ENCODE measurements around the gene SGCE. TPM values are rescaled to one million over a fixed set of nuclear protein-coding genes. Genes with fewer than 3 reads are reported as not detected.

The SGCE gene
- total and polyA plus RNA-seq, 7 experiments from 2014 or later = 0.08 to 0.78 (median 0.19) TPM; not detected in 2

- no peaks in the 10 kb centered on the region for H3K4me1 Mint-ChIP-seq
- H3K4me3 Mint-ChIP-seq = no peak overlapping the region
- ATAC-seq (no peak), DNase-seq (no peak)
- H3K4me1 ChIP-seq (ENCODE audit: control insufficient read depth in 2 of 2, insufficient read depth in 2 of 2, low read length in 2 of 2) = no peaks in the 10 kb centered on the region
- no peak overlapping the region for H3K4me3 ChIP-seq (ENCODE audit: low read length)
- peaks cover 22 to 78% (median 70%) of the 10 kb centered on the region in 5 donors for H3K36me3 Mint-ChIP-seq
- intact Hi-C loops (cut with micrococcal nuclease) = no loop called here
- H3K36me3 ChIP-seq (ENCODE audit: control insufficient read depth in 2 of 3, insufficient read depth in 3 of 3, low read length in 3 of 3) = peaks cover 0 to 10% (median 0%) of the 10 kb centered on the region in 3 experiments
- H3K27me3 ChIP-seq (ENCODE audit: control insufficient read depth in 2 of 2, insufficient read depth in 2 of 2, low read length in 2 of 2) = no peaks in the 10 kb centered on the region
- CTCF ChIA-PET = no interaction called here
- H3K9me3 ChIP-seq (ENCODE audit: control insufficient read depth in 2 of 3, low read length in 3 of 3) = no peaks in the 10 kb centered on the region
- no peak overlapping the region for H3K27ac Mint-ChIP-seq
- POLR2A ChIA-PET = no interaction called here
- H3K27ac ChIP-seq (ENCODE audit: low read depth, low read length) = no peak overlapping the region
- peaks cover 10 to 28% (median 17%) of the 10 kb centered on the region in 11 donors for H3K9me3 Mint-ChIP-seq
- no peaks in the 10 kb centered on the region for H3K27me3 Mint-ChIP-seq
Measured at GRCh38 chr7:94579470-94579869, 76.5 kb downstream of the SGCE start.

GRCh38 chr7:94578614-94579013, 77.3 kb downstream of the SGCE start:
- ChIA-PET POLR2A (no interaction called here), CTCF (no interaction called here)
- ATAC-seq = no peak
- H3K36me3 ChIP-seq (ENCODE audit: control insufficient read depth in 2 of 3, insufficient read depth in 3 of 3, low read length in 3 of 3) = peaks cover 0 to 10% (median 0%) of the 10 kb centered on the region in 3 experiments
- H3K9me3 Mint-ChIP-seq = peaks cover 12 to 36% (median 22%) of the 10 kb centered on the region in 11 donors
- H3K4me3 ChIP-seq (ENCODE audit: low read length) = no peak overlapping the region
- intact Hi-C loops (cut with micrococcal nuclease) = no loop called here
- H3K27me3 ChIP-seq (ENCODE audit: control insufficient read depth in 2 of 2, insufficient read depth in 2 of 2, low read length in 2 of 2) = no peaks in the 10 kb centered on the region
- H3K4me3 Mint-ChIP-seq = no peak overlapping the region
- H3K27me3 Mint-ChIP-seq = no peaks in the 10 kb centered on the region
- no peaks in the 10 kb centered on the region for H3K9me3 ChIP-seq (ENCODE audit: control insufficient read depth in 2 of 3, low read length in 3 of 3)
- no peak for DNase-seq
- H3K4me1 ChIP-seq (ENCODE audit: control insufficient read depth in 2 of 2, insufficient read depth in 2 of 2, low read length in 2 of 2) = no peaks in the 10 kb centered on the region
- no peak overlapping the region for H3K27ac ChIP-seq (ENCODE audit: low read depth, low read length)
- H3K27ac Mint-ChIP-seq = peak overlapping the region in 1 of 9 donors; percentile 41
- no peaks in the 10 kb centered on the region for H3K4me1 Mint-ChIP-seq
- H3K36me3 Mint-ChIP-seq = peaks cover 22 to 86% (median 78%) of the 10 kb centered on the region in 5 donors

GRCh38 chr7:94577357-94577756, 78.6 kb downstream of the SGCE start:
- Mint-ChIP-seq H3K36me3 (peaks cover 24 to 94% (median 86%) of the 10 kb centered on the region in 5 donors), H3K4me1 (no peaks in the 10 kb centered on the region), H3K4me3 (no peak overlapping the region), H3K9me3 (peaks cover 12 to 46% (median 26%) of the 10 kb centered on the region in 11 donors), H3K27ac (no peak overlapping the region), H3K27me3 (no peaks in the 10 kb centered on the region)
- no peak overlapping the region for H3K27ac ChIP-seq (ENCODE audit: low read depth, low read length)
- DNase-seq (no peak), ATAC-seq (no peak)
- no peaks in the 10 kb centered on the region for H3K27me3 ChIP-seq (ENCODE audit: control insufficient read depth in 2 of 2, insufficient read depth in 2 of 2, low read length in 2 of 2)
- intact Hi-C loops (cut with micrococcal nuclease) = no loop called here
- no peak overlapping the region for H3K4me3 ChIP-seq (ENCODE audit: low read length)
- peaks cover 0 to 10% (median 0%) of the 10 kb centered on the region in 3 experiments for H3K36me3 ChIP-seq (ENCODE audit: control insufficient read depth in 2 of 3, insufficient read depth in 3 of 3, low read length in 3 of 3)
- CTCF ChIA-PET = no interaction called here
- no peaks in the 10 kb centered on the region for H3K9me3 ChIP-seq (ENCODE audit: control insufficient read depth in 2 of 3, low read length in 3 of 3)
- POLR2A ChIA-PET = no interaction called here
- H3K4me1 ChIP-seq (ENCODE audit: control insufficient read depth in 2 of 2, insufficient read depth in 2 of 2, low read length in 2 of 2) = no peaks in the 10 kb centered on the region

GRCh38 chr7:94576316-94576715, 79.6 kb downstream of the SGCE start:
- intact Hi-C loops (cut with micrococcal nuclease) = no loop called here
- peaks cover 25 to 97% (median 90%) of the 10 kb centered on the region in 5 donors for H3K36me3 Mint-ChIP-seq

GRCh38 chr7:94575646-94576045, 80.3 kb downstream of the SGCE start:
- Histone ChIP-seq H3K27me3 (ENCODE audit: control insufficient read depth in 2 of 2, insufficient read depth in 2 of 2, low read length in 2 of 2) (no peaks in the 10 kb centered on the region), H3K9me3 (ENCODE audit: control insufficient read depth in 2 of 3, low read length in 3 of 3) (no peaks in the 10 kb centered on the region), H3K36me3 (ENCODE audit: control insufficient read depth in 2 of 3, insufficient read depth in 3 of 3, low read length in 3 of 3) (peaks cover 0 to 10% (median 0%) of the 10 kb centered on the region in 3 experiments), H3K27ac (ENCODE audit: low read depth, low read length) (no peak overlapping the region), H3K4me3 (ENCODE audit: low read length) (no peak overlapping the region), H3K4me1 (ENCODE audit: control insufficient read depth in 2 of 2, insufficient read depth in 2 of 2, low read length in 2 of 2) (no peaks in the 10 kb centered on the region)
- no peak overlapping the region for H3K27ac Mint-ChIP-seq
- H3K4me1 Mint-ChIP-seq = no peaks in the 10 kb centered on the region
- intact Hi-C loops (cut with micrococcal nuclease) = no loop called here
- ChIA-PET POLR2A (no interaction called here), CTCF (no interaction called here)
- H3K36me3 Mint-ChIP-seq = peaks cover 27 to 96% (median 89%) of the 10 kb centered on the region in 5 donors
- H3K4me3 Mint-ChIP-seq = no peak overlapping the region
- DNase-seq (no peak), ATAC-seq (no peak)
- H3K27me3 Mint-ChIP-seq = no peaks in the 10 kb centered on the region
- peaks cover 7 to 56% (median 24%) of the 10 kb centered on the region in 11 donors for H3K9me3 Mint-ChIP-seq

More at GRCh38 chr7:94576316-94576715, 79.6 kb downstream of the SGCE start:
- no peak overlapping the region for H3K4me3 ChIP-seq (ENCODE audit: low read length)
- ChIA-PET POLR2A (no interaction called here), CTCF (no interaction called here)
- peaks cover 0 to 10% (median 0%) of the 10 kb centered on the region in 3 experiments for H3K36me3 ChIP-seq (ENCODE audit: control insufficient read depth in 2 of 3, insufficient read depth in 3 of 3, low read length in 3 of 3)
- no peaks in the 10 kb centered on the region for H3K4me1 ChIP-seq (ENCODE audit: control insufficient read depth in 2 of 2, insufficient read depth in 2 of 2, low read length in 2 of 2)
- H3K27me3 ChIP-seq (ENCODE audit: control insufficient read depth in 2 of 2, insufficient read depth in 2 of 2, low read length in 2 of 2) = no peaks in the 10 kb centered on the region
- H3K27ac ChIP-seq (ENCODE audit: low read depth, low read length) = no peak overlapping the region
- ATAC-seq (no peak), DNase-seq (no peak)
- H3K4me3 Mint-ChIP-seq = no peak overlapping the region
- no peaks in the 10 kb centered on the region for H3K4me1 Mint-ChIP-seq
- H3K9me3 ChIP-seq (ENCODE audit: control insufficient read depth in 2 of 3, low read length in 3 of 3) = no peaks in the 10 kb centered on the region
- H3K27ac Mint-ChIP-seq = no peak overlapping the region
- H3K27me3 Mint-ChIP-seq = no peaks in the 10 kb centered on the region
- peaks cover 9 to 53% (median 27%) of the 10 kb centered on the region in 11 donors for H3K9me3 Mint-ChIP-seq

GRCh38 chr7:94571816-94572215, 84.1 kb downstream of the SGCE start:
- peaks cover 12 to 63% (median 29%) of the 10 kb centered on the region in 11 donors for H3K9me3 Mint-ChIP-seq
- ATAC-seq = no peak
- H3K4me3 Mint-ChIP-seq = no peak overlapping the region

GRCh38 chr7:94567396-94567795, 88.5 kb downstream of the SGCE start:
- DNase-seq (no peak), ATAC-seq (no peak)
- H3K4me1 ChIP-seq (ENCODE audit: control insufficient read depth in 2 of 2, insufficient read depth in 2 of 2, low read length in 2 of 2) = no peaks in the 10 kb centered on the region
- H3K27ac ChIP-seq (ENCODE audit: low read depth, low read length) = no peak overlapping the region
- no peaks in the 10 kb centered on the region for H3K9me3 ChIP-seq (ENCODE audit: control insufficient read depth in 2 of 3, low read length in 3 of 3)
- no peaks in the 10 kb centered on the region for H3K27me3 Mint-ChIP-seq
- H3K4me3 Mint-ChIP-seq = no peak overlapping the region
- H3K4me3 ChIP-seq (ENCODE audit: low read length) = no peak overlapping the region
- intact Hi-C loops (cut with micrococcal nuclease) = no loop called here
- ChIA-PET POLR2A (no interaction called here), CTCF (no interaction called here)
- peaks cover 0 to 22% (median 5%) of the 10 kb centered on the region in 11 donors for H3K9me3 Mint-ChIP-seq
- H3K27ac Mint-ChIP-seq = no peak overlapping the region
- H3K4me1 Mint-ChIP-seq = no peaks in the 10 kb centered on the region
- H3K36me3 ChIP-seq (ENCODE audit: control insufficient read depth in 2 of 3, insufficient read depth in 3 of 3, low read length in 3 of 3) = no peaks in the 10 kb centered on the region
- H3K36me3 Mint-ChIP-seq = peaks cover 5 to 56% (median 42%) of the 10 kb centered on the region in 5 donors
- H3K27me3 ChIP-seq (ENCODE audit: control insufficient read depth in 2 of 2, insufficient read depth in 2 of 2, low read length in 2 of 2) = no peaks in the 10 kb centered on the region

More at GRCh38 chr7:94571816-94572215, 84.1 kb downstream of the SGCE start:
- Mint-ChIP-seq H3K27me3 (no peaks in the 10 kb centered on the region), H3K4me1 (no peaks in the 10 kb centered on the region), H3K27ac (no peak overlapping the region), H3K36me3 (peaks cover 25 to 84% (median 76%) of the 10 kb centered on the region in 5 donors)
- ChIA-PET CTCF (no interaction called here), POLR2A (no interaction called here)
- no peak overlapping the region for H3K27ac ChIP-seq (ENCODE audit: low read depth, low read length)
- H3K9me3 ChIP-seq (ENCODE audit: control insufficient read depth in 2 of 3, low read length in 3 of 3) = no peaks in the 10 kb centered on the region
- no peaks in the 10 kb centered on the region for H3K4me1 ChIP-seq (ENCODE audit: control insufficient read depth in 2 of 2, insufficient read depth in 2 of 2, low read length in 2 of 2)
- H3K27me3 ChIP-seq (ENCODE audit: control insufficient read depth in 2 of 2, insufficient read depth in 2 of 2, low read length in 2 of 2) = no peaks in the 10 kb centered on the region
- intact Hi-C loops (cut with micrococcal nuclease) = no loop called here
- H3K4me3 ChIP-seq (ENCODE audit: low read length) = no peak overlapping the region
- DNase-seq = no peak
- H3K36me3 ChIP-seq (ENCODE audit: control insufficient read depth in 2 of 3, insufficient read depth in 3 of 3, low read length in 3 of 3) = peaks cover 0 to 10% (median 0%) of the 10 kb centered on the region in 3 experiments

Measured in naive thymus-derived CD4-positive, alpha-beta T cell (primary cell).